CD4-positive, alpha-beta T cell treated with Interleukin-15 for 1 hour (primary cell): ENCODE results near the gene NFASC.

Experiments
- DNase-seq: peaks from one replicate; pipeline ENCODE4 v3.0.0-alpha.2; 2020

Gene NFASC

DNA sequence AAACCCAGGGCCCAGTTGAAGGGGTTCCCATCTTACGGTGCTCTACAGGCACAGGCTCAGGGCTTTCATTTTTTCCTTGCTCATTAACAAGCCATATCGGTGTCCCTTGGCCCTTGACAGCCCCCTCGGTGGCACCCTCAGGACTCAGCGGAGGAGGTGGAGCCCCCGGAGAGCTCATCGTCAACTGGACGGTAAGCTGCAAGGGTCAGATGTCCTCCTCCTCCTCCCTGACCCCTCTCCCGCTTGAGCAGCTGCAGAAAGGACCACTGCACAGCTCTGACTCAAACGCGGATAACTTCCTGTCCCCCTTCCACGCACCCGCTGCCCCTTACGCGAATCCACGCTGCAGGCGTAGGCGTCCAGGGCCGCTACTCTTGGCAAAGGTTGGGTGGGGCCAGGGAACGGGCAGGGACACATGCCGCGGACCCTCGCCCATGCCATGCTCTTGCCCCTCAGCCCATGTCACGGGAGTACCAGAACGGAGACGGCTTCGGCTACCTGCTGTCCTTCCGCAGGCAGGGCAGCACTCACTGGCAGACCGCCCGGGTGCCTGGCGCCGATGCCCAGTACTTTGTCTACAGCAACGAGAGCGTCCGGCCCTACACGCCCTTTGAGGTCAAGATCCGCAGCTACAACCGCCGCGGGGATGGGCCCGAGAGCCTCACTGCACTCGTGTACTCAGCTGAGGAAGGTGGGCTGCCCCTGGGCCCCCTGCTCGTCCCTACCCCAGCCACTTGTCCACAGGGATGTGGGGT lies 198.9 kb downstream of the NFASC start:
- DNase-seq = peak; percentile 16

DNA sequence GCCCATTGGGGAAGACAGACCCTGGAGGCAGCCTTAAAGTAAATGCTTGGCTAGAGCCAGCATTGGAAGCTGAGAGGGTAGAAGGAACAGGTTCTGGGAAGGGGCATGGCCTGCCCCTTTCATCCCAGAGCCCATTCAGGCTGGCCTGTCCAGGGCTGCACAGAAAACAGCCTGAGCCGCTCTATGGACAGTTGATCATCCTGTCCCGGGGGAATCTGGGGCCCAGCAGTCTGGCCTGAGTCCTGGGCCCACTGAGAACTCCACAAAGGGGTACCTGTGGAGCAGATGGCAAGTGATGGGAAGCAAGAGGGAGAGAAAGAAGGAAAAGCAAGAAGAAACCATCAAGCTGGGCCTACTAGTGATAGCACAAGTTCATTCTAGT lies 200.4 kb downstream of the NFASC start:
- no peak for DNase-seq

DNA sequence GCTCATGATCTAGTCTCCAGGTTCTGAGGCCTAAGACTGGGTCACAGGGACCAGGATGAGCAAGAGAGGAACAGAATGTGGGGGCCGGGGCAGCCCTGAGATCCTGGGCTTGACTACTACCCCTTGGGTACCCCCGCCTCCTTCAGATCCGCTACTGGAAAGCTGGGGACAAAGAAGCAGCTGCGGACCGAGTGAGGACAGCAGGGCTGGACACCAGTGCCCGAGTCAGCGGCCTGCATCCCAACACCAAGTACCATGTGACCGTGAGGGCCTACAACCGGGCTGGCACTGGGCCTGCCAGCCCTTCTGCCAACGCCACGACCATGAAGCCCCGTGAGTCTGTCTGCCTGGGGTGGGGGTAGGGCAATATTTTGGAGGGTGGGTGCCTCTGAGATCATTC lies 201.1 kb downstream of the NFASC start:
- no peak for DNase-seq

DNA sequence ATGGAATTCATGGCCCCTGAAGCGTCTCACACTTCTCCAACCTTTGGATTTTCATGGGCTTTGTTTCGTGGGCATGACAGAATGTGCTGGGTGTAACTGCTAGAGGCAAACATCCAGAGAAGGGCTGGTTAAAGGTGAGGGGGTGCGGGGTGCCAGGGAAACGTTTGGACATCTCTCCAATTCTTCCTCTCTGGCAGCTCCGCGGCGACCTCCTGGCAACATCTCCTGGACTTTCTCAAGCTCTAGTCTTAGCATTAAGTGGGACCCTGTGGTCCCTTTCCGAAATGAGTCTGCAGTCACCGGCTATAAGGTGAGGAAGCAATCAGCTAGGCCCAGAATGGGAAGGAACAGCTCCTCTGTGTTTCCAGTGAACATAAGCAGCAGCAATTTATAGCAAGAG lies 201.6 kb downstream of the NFASC start:
- DNase-seq = no peak
